Aorta (tissue), 5 donors: ENCODE results near the gene VKORC1. TPM values are rescaled to one million over a fixed set of nuclear protein-coding genes. Genes with fewer than 3 reads are reported as not detected.
"Not testable (repeated sequence)": the region's sequence is repeated elsewhere in the genome, so short reads cannot be mapped to it uniquely, and the experiment has no call there.

ENCODE experiments used
- ATAC-seq: fragments of 200-7000 bp; cut with Tn5 transposase; one replicate; pipeline ENCODE4 v1.9.1; 2022; ENCODE audit warnings: moderate library complexity; ENCODE audit not compliant: low FRiP score
- DNase-seq, 2 donors: peaks; one replicate each; pipeline ENCODE4 v3.0.0-alpha.2; 2020
- H3K27ac ChIP-seq, 2 donors: one replicate each; pipeline ENCODE4 v1.5.1; 2013; ENCODE audit warnings: low read length in 2 of 2, mild to moderate bottlenecking in 2 of 2, moderate library complexity in 2 of 2, control low read depth in 1 of 2, inconsistent platforms in 1 of 2, low read depth in 1 of 2
- H3K27me3 ChIP-seq, 2 donors: one replicate each; pipeline ENCODE4 v1.6.1; 2013; ENCODE audit warnings: control low read depth in 1 of 2, low read length in 1 of 2, mild to moderate bottlenecking in 1 of 2, moderate library complexity in 1 of 2; ENCODE audit not compliant: insufficient read depth in 2 of 2, control insufficient read depth in 1 of 2
- H3K36me3 ChIP-seq, 2 donors: one replicate each; pipeline ENCODE4 v1.6.1; 2013; ENCODE audit warnings: control low read depth in 1 of 2, low read length in 1 of 2, mild to moderate bottlenecking in 1 of 2; ENCODE audit not compliant: insufficient read depth in 2 of 2, control insufficient read depth in 1 of 2
- H3K4me1 ChIP-seq, 2 donors: one replicate each; pipeline ENCODE4 v1.6.1; 2013; ENCODE audit warnings: low read length in 2 of 2, control low read depth in 1 of 2, mild to moderate bottlenecking in 1 of 2, moderate library complexity in 1 of 2; ENCODE audit not compliant: insufficient read depth in 2 of 2, control insufficient read depth in 1 of 2
- H3K4me3 ChIP-seq, 2 donors: one replicate each; pipeline ENCODE4 v1.5.1; 2013; ENCODE audit warnings: low read length in 2 of 2, control low read depth in 1 of 2, mild to moderate bottlenecking in 1 of 2
- H3K9me3 ChIP-seq: one replicate; pipeline ENCODE4 v1.6.1; 2013; ENCODE audit warnings: mild to moderate bottlenecking, low read length; ENCODE audit not compliant: control insufficient read depth
- WGBS, 2 donors: extraction: QIAGEN DNeasy Blood & Tissue Kit; methylation state at CpG; one replicate each; pipeline ENCODE4 v1.1.7; 2013; 5-methylcytosine and 5-hydroxymethylcytosine counted together
- intact Hi-C, 2 donors: fragments of 100-400 bp; cut with DNase I; formaldehyde crosslinking; loops; one replicate each; pipeline versions ENCODE4 v1.14.2 to v1.15.0; 2022
- polyA plus RNA-seq, 2 donors: library from polyadenylated mRNA; stranded (reverse); fragments of 200-250 nt; gene quantifications; one replicate each; pipeline ENCODE4 v1.2.3, GENCODE V29; 2013
- total RNA-seq, 2 donors: library from RNA; stranded (reverse); fragmentation: NEBNext Ultra II Directional; extraction: Animal tissue kit (Norgen Biotek cat#: 25700); gene quantifications; one replicate each; pipeline ENCODE4 v1.2.1, GENCODE V29; 2021
- donor health status: healthy with polysubstance abuse.
- donor health status: Bipolar disorder and iron deficiency.
- donor health status: DM: no; HTN: no; CAD: no.
- donor health status: DM: no; HTN: no; CAD: no.
- donor health status: DM: yes; HTN: yes; CAD: no.

The VKORC1 gene
- total and polyA plus RNA-seq, 4 donors = 75.7 to 206 (median 126) TPM

- intact Hi-C loops = no loop called here
- DNase-seq (peak; percentile 87 to 89), ATAC-seq (no peak)
- no peaks in the 10 kb centered on the region for H3K9me3 ChIP-seq
- no peaks in the 10 kb centered on the region for H3K36me3 ChIP-seq
- H3K27ac ChIP-seq = peak overlapping the region in 1 of 2 donors; percentile 66
- WGBS, 2 donors = 16 to 22% methylated on average over 27 of the region's 27 CpGs
- H3K27me3 ChIP-seq = no peaks in the 10 kb centered on the region
- peaks cover 0 to 3% of the 10 kb centered on the region in 2 donors for H3K4me1 ChIP-seq
- H3K4me3 ChIP-seq = no peak overlapping the region
Measured at GRCh38 chr16:31138621-31139578, 44.3 kb upstream of the VKORC1 start.

GRCh38 chr16:31136822-31137499 is 42.4 kb upstream of the VKORC1 start:
- DNase-seq, H3K4me1 ChIP-seq, H3K9me3 ChIP-seq, ATAC-seq, H3K27me3 ChIP-seq, intact Hi-C loops, H3K4me3 ChIP-seq, H3K36me3 ChIP-seq, H3K27ac ChIP-seq: not testable (repeated sequence)
- WGBS, 2 donors = 94% methylated on average over 20 of the region's 20 CpGs

GRCh38 chr16:31136287-31136662 is 41.7 kb upstream of the VKORC1 start:
- Histone ChIP-seq H3K36me3 (peaks cover 0 to 2% of the 10 kb centered on the region in 2 donors), H3K27me3 (no peaks in the 10 kb centered on the region), H3K9me3 (no peaks in the 10 kb centered on the region), H3K27ac (no peak overlapping the region), H3K4me3 (no peak overlapping the region), H3K4me1 (peaks cover 0 to 2% of the 10 kb centered on the region in 2 donors)
- ATAC-seq (no peak), DNase-seq (no peak)
- 90 to 92% methylated on average over 6 of the region's 6 CpGs for WGBS, 2 donors
- intact Hi-C loops = no loop called here

GRCh38 chr16:31135535-31136286 is 41.1 kb upstream of the VKORC1 start, which contains the start of gene PRSS8:
Gene PRSS8 (minus strand): TSS chr16:31135727. CDS start chr16:31135498, 229 bp downstream.
- 61% methylated on average over 21 to 22 of the region's 22 CpGs for WGBS, 2 donors
- intact Hi-C loops = no loop called here
- H3K4me1 ChIP-seq = no peaks in the 10 kb centered on the region
- DNase-seq = no peak
- H3K9me3 ChIP-seq = no peaks in the 10 kb centered on the region
- peaks cover 0 to 5% of the 10 kb centered on the region in 2 donors for H3K36me3 ChIP-seq
- no peak within 1 kb of the TSS for H3K4me3 ChIP-seq
- no peak within 1 kb of the TSS for H3K27ac ChIP-seq
- no peaks in the 10 kb centered on the region for H3K27me3 ChIP-seq
- ATAC-seq = no peak

- Histone ChIP-seq H3K9me3 (no peaks in the 10 kb centered on the region), H3K36me3 (peaks cover 0 to 5% of the 10 kb centered on the region in 2 donors), H3K27ac (no peak overlapping the region), H3K27me3 (no peaks in the 10 kb centered on the region), H3K4me3 (no peak overlapping the region), H3K4me1 (no peaks in the 10 kb centered on the region)
- DNase-seq = no peak
- ATAC-seq = no peak
- 24 to 26% methylated on average over 17 to 18 of the region's 18 CpGs for WGBS, 2 donors
- intact Hi-C loops = no loop called here
Measured at GRCh38 chr16:31134625-31135534, 40.3 kb upstream of the VKORC1 start.

- Histone ChIP-seq H3K4me3 (no peak overlapping the region), H3K27ac (no peak overlapping the region), H3K27me3 (no peaks in the 10 kb centered on the region), H3K36me3 (peaks cover 0 to 5% of the 10 kb centered on the region in 2 donors), H3K9me3 (no peaks in the 10 kb centered on the region), H3K4me1 (no peaks in the 10 kb centered on the region)
- intact Hi-C loops = no loop called here
- ATAC-seq (no peak), DNase-seq (no peak)
- 33 to 37% methylated on average over 5 of the region's 5 CpGs for WGBS, 2 donors
Measured at GRCh38 chr16:31134091-31134571, 39.5 kb upstream of the VKORC1 start.

- Histone ChIP-seq H3K27ac (no peak overlapping the region), H3K4me3 (no peak overlapping the region), H3K4me1 (no peaks in the 10 kb centered on the region), H3K36me3 (peaks cover 0 to 6% of the 10 kb centered on the region in 2 donors), H3K27me3 (no peaks in the 10 kb centered on the region), H3K9me3 (no peaks in the 10 kb centered on the region)
- ATAC-seq (no peak), DNase-seq (no peak)
- WGBS, 2 donors = 84 to 88% methylated on average over 6 of the region's 6 CpGs
- intact Hi-C loops = no loop called here
Measured at GRCh38 chr16:31133046-31133501, 38.5 kb upstream of the VKORC1 start.
